ENCODE measurements around the gene CADM2.

The CADM2 gene

GRCh38 chr3:85053626-85054025 is 94.8 kb downstream of the CADM2 start:
- no peak overlapping the region for H3K4me3 ChIP-seq (ENCODE audit: insufficient read depth, low read depth, low read length, poor library complexity, severe bottlenecking)
- H3K4me1 ChIP-seq (ENCODE audit: control insufficient read depth, insufficient read depth, low read length, poor library complexity, severe bottlenecking) = no peaks in the 10 kb centered on the region
- no peaks in the 10 kb centered on the region for H3K27me3 ChIP-seq (replicated peaks; ENCODE audit: control insufficient read depth, insufficient read depth, low read length, poor library complexity, severe bottlenecking)
- no peaks in the 10 kb centered on the region for H3K9me3 ChIP-seq (ENCODE audit: control insufficient read depth, low read length)
- H3K27ac ChIP-seq (ENCODE audit: insufficient read depth, low read length, poor library complexity, severe bottlenecking) = no peak overlapping the region
- no peak for DNase-seq
- no peaks in the 10 kb centered on the region for H3K36me3 ChIP-seq (ENCODE audit: control insufficient read depth, insufficient read depth, low read length)

- Histone ChIP-seq H3K27me3 (replicated peaks; ENCODE audit: control insufficient read depth, insufficient read depth, low read length, poor library complexity, severe bottlenecking) (no peaks in the 10 kb centered on the region), H3K9me3 (ENCODE audit: control insufficient read depth, low read length) (no peaks in the 10 kb centered on the region), H3K27ac (ENCODE audit: insufficient read depth, low read length, poor library complexity, severe bottlenecking) (no peak overlapping the region), H3K36me3 (ENCODE audit: control insufficient read depth, insufficient read depth, low read length) (no peaks in the 10 kb centered on the region), H3K4me1 (ENCODE audit: control insufficient read depth, insufficient read depth, low read length, poor library complexity, severe bottlenecking) (no peaks in the 10 kb centered on the region), H3K4me3 (ENCODE audit: insufficient read depth, low read depth, low read length, poor library complexity, severe bottlenecking) (no peak overlapping the region)
- no peak for DNase-seq
Measured at GRCh38 chr3:85054579-85054978, 95.8 kb downstream of the CADM2 start.

GRCh38 chr3:85068911-85069310 is 110.1 kb downstream of the CADM2 start:
- no peaks in the 10 kb centered on the region for H3K4me1 ChIP-seq (ENCODE audit: control insufficient read depth, insufficient read depth, low read length, poor library complexity, severe bottlenecking)
- H3K27ac ChIP-seq (ENCODE audit: insufficient read depth, low read length, poor library complexity, severe bottlenecking) = no peak overlapping the region
- H3K27me3 ChIP-seq (replicated peaks; ENCODE audit: control insufficient read depth, insufficient read depth, low read length, poor library complexity, severe bottlenecking) = no peaks in the 10 kb centered on the region
- no peak overlapping the region for H3K4me3 ChIP-seq (ENCODE audit: insufficient read depth, low read depth, low read length, poor library complexity, severe bottlenecking)
- DNase-seq = no peak
- H3K9me3 ChIP-seq (ENCODE audit: control insufficient read depth, low read length) = no peaks in the 10 kb centered on the region
- no peaks in the 10 kb centered on the region for H3K36me3 ChIP-seq (ENCODE audit: control insufficient read depth, insufficient read depth, low read length)

GRCh38 chr3:85074003-85074402 is 115.2 kb downstream of the CADM2 start:
- H3K9me3 ChIP-seq (ENCODE audit: control insufficient read depth, low read length) = no peaks in the 10 kb centered on the region
- H3K27ac ChIP-seq (ENCODE audit: insufficient read depth, low read length, poor library complexity, severe bottlenecking) = no peak overlapping the region
- no peak for DNase-seq
- no peaks in the 10 kb centered on the region for H3K36me3 ChIP-seq (ENCODE audit: control insufficient read depth, insufficient read depth, low read length)
- no peaks in the 10 kb centered on the region for H3K4me1 ChIP-seq (ENCODE audit: control insufficient read depth, insufficient read depth, low read length, poor library complexity, severe bottlenecking)
- no peak overlapping the region for H3K4me3 ChIP-seq (ENCODE audit: insufficient read depth, low read depth, low read length, poor library complexity, severe bottlenecking)
- no peaks in the 10 kb centered on the region for H3K27me3 ChIP-seq (replicated peaks; ENCODE audit: control insufficient read depth, insufficient read depth, low read length, poor library complexity, severe bottlenecking)

GRCh38 chr3:85075663-85076062 is 116.9 kb downstream of the CADM2 start:
- Histone ChIP-seq H3K9me3 (ENCODE audit: control insufficient read depth, low read length) (no peaks in the 10 kb centered on the region), H3K4me3 (ENCODE audit: insufficient read depth, low read depth, low read length, poor library complexity, severe bottlenecking) (no peak overlapping the region)

GRCh38 chr3:85077018-85077417 is 118.2 kb downstream of the CADM2 start:
- H3K36me3 ChIP-seq (ENCODE audit: control insufficient read depth, insufficient read depth, low read length) = no peaks in the 10 kb centered on the region
- no peaks in the 10 kb centered on the region for H3K27me3 ChIP-seq (replicated peaks; ENCODE audit: control insufficient read depth, insufficient read depth, low read length, poor library complexity, severe bottlenecking)
- H3K4me1 ChIP-seq (ENCODE audit: control insufficient read depth, insufficient read depth, low read length, poor library complexity, severe bottlenecking) = no peaks in the 10 kb centered on the region
- H3K4me3 ChIP-seq (ENCODE audit: insufficient read depth, low read depth, low read length, poor library complexity, severe bottlenecking) = no peak overlapping the region
- no peaks in the 10 kb centered on the region for H3K9me3 ChIP-seq (ENCODE audit: control insufficient read depth, low read length)
- no peak overlapping the region for H3K27ac ChIP-seq (ENCODE audit: insufficient read depth, low read length, poor library complexity, severe bottlenecking)
- DNase-seq = no peak

More at GRCh38 chr3:85075663-85076062, 116.9 kb downstream of the CADM2 start:
- no peaks in the 10 kb centered on the region for H3K4me1 ChIP-seq (ENCODE audit: control insufficient read depth, insufficient read depth, low read length, poor library complexity, severe bottlenecking)
- no peaks in the 10 kb centered on the region for H3K36me3 ChIP-seq (ENCODE audit: control insufficient read depth, insufficient read depth, low read length)
- no peaks in the 10 kb centered on the region for H3K27me3 ChIP-seq (replicated peaks; ENCODE audit: control insufficient read depth, insufficient read depth, low read length, poor library complexity, severe bottlenecking)
- DNase-seq = no peak
- H3K27ac ChIP-seq (ENCODE audit: insufficient read depth, low read length, poor library complexity, severe bottlenecking) = no peak overlapping the region

- no peak overlapping the region for H3K27ac ChIP-seq (ENCODE audit: insufficient read depth, low read length, poor library complexity, severe bottlenecking)
- DNase-seq = no peak
- no peaks in the 10 kb centered on the region for H3K36me3 ChIP-seq (ENCODE audit: control insufficient read depth, insufficient read depth, low read length)
- H3K4me1 ChIP-seq (ENCODE audit: control insufficient read depth, insufficient read depth, low read length, poor library complexity, severe bottlenecking) = no peaks in the 10 kb centered on the region
- no peaks in the 10 kb centered on the region for H3K27me3 ChIP-seq (replicated peaks; ENCODE audit: control insufficient read depth, insufficient read depth, low read length, poor library complexity, severe bottlenecking)
- no peaks in the 10 kb centered on the region for H3K9me3 ChIP-seq (ENCODE audit: control insufficient read depth, low read length)
- H3K4me3 ChIP-seq (ENCODE audit: insufficient read depth, low read depth, low read length, poor library complexity, severe bottlenecking) = no peak overlapping the region
Measured at GRCh38 chr3:85081191-85081906, 122.6 kb downstream of the CADM2 start.

- H3K27ac ChIP-seq (ENCODE audit: insufficient read depth, low read length, poor library complexity, severe bottlenecking) = no peak overlapping the region
- H3K4me1 ChIP-seq (ENCODE audit: control insufficient read depth, insufficient read depth, low read length, poor library complexity, severe bottlenecking) = no peaks in the 10 kb centered on the region
- H3K4me3 ChIP-seq (ENCODE audit: insufficient read depth, low read depth, low read length, poor library complexity, severe bottlenecking) = no peak overlapping the region
- DNase-seq = no peak
- H3K36me3 ChIP-seq (ENCODE audit: control insufficient read depth, insufficient read depth, low read length) = no peaks in the 10 kb centered on the region
- H3K27me3 ChIP-seq (replicated peaks; ENCODE audit: control insufficient read depth, insufficient read depth, low read length, poor library complexity, severe bottlenecking) = no peaks in the 10 kb centered on the region
- no peaks in the 10 kb centered on the region for H3K9me3 ChIP-seq (ENCODE audit: control insufficient read depth, low read length)
Measured at GRCh38 chr3:85090495-85090894, 131.7 kb downstream of the CADM2 start.

DNA sequence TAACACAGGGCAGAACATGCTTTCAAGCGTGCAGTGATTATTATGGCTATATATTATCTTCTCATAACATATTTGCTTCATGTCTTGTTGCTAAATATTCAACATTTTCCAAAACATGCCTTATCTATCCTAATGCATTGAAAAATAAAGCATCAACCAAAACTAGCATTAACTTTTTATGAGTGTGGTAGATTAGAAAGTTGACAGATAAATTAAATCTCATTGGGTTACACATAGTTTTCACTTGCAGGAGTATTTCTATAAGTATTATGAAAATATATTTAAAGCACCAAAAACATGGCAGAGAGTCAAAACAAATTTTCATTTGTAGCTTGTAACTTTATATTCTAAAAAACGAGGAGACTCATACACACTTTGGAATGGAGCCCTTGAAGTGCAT is 141.5 kb downstream of the CADM2 start:
- no peak overlapping the region for H3K27ac ChIP-seq (ENCODE audit: insufficient read depth, low read length, poor library complexity, severe bottlenecking)
- no peaks in the 10 kb centered on the region for H3K9me3 ChIP-seq (ENCODE audit: control insufficient read depth, low read length)
- no peaks in the 10 kb centered on the region for H3K27me3 ChIP-seq (replicated peaks; ENCODE audit: control insufficient read depth, insufficient read depth, low read length, poor library complexity, severe bottlenecking)
- no peak for DNase-seq
- no peak overlapping the region for H3K4me3 ChIP-seq (ENCODE audit: insufficient read depth, low read depth, low read length, poor library complexity, severe bottlenecking)
- no peaks in the 10 kb centered on the region for H3K36me3 ChIP-seq (ENCODE audit: control insufficient read depth, insufficient read depth, low read length)
- no peaks in the 10 kb centered on the region for H3K4me1 ChIP-seq (ENCODE audit: control insufficient read depth, insufficient read depth, low read length, poor library complexity, severe bottlenecking)

- H3K4me3 ChIP-seq (ENCODE audit: insufficient read depth, low read depth, low read length, poor library complexity, severe bottlenecking) = no peak overlapping the region
- H3K36me3 ChIP-seq (ENCODE audit: control insufficient read depth, insufficient read depth, low read length) = no peaks in the 10 kb centered on the region
- H3K27ac ChIP-seq (ENCODE audit: insufficient read depth, low read length, poor library complexity, severe bottlenecking) = no peak overlapping the region
- DNase-seq = no peak
- H3K27me3 ChIP-seq (replicated peaks; ENCODE audit: control insufficient read depth, insufficient read depth, low read length, poor library complexity, severe bottlenecking) = no peaks in the 10 kb centered on the region
- no peaks in the 10 kb centered on the region for H3K9me3 ChIP-seq (ENCODE audit: control insufficient read depth, low read length)
- H3K4me1 ChIP-seq (ENCODE audit: control insufficient read depth, insufficient read depth, low read length, poor library complexity, severe bottlenecking) = no peaks in the 10 kb centered on the region
Measured at GRCh38 chr3:85102781-85103180, 144.0 kb downstream of the CADM2 start.
